IMR-90 (cell line): Measurements from ENCODE around the gene CDKN2C. TPM values are rescaled to one million over a fixed set of nuclear protein-coding genes. Genes with fewer than 3 reads are reported as not detected.

ENCODE experiments used
- ATAC-seq: fragments of 200-7000 bp; cut with Tn5 transposase; 2 replicates; pipeline ENCODE4 v1.9.1; 2020; ENCODE audit warnings: low read depth, mild to moderate bottlenecking, moderate library complexity
- BruUV-seq: library from RNA; stranded (reverse); fragments of 400-500 nt; replicated peaks from 2 replicates; lab custom pipeline; 2021; lab: Mats Ljungman, UMichigan
- CTCF ChIA-PET: fragments of 300-600 bp; formaldehyde crosslinking; extraction: SDS; loops from one replicate; lab custom pipeline; 2021; ENCODE audit warnings: antibody characterized with exemption; lab: Yijun Ruan, JAX
- POLR2A ChIA-PET: fragments of 300-600 bp; sonication (Branson Sonifier 250); formaldehyde crosslinking; loops from one replicate; lab custom pipeline; 2022; ENCODE audit warnings: antibody characterized with exemption; ENCODE audit not compliant: unreplicated experiment; lab: Charles Lee
- DNase-seq: peaks from one replicate; pipeline ENCODE4 v3.0.0; 2013
- H2AFZ ChIP-seq: replicated peaks from 2 replicates; pipeline ENCODE3; 2013; ENCODE audit warnings: low read length, mild to moderate bottlenecking; ENCODE audit not compliant: poor library complexity
- H2AK5ac ChIP-seq: 2 replicates; pipeline ENCODE4 v1.6.1; 2013; ENCODE audit warnings: low read depth, low read length, inconsistent platforms
- H2AK9ac ChIP-seq: replicated peaks from 2 replicates; pipeline ENCODE3; 2013; ENCODE audit warnings: mild to moderate bottlenecking, low read depth, low read length, moderate library complexity; ENCODE audit not compliant: poor library complexity
- H2BK120ac ChIP-seq: 2 replicates; pipeline ENCODE4 v1.6.1; 2013; ENCODE audit warnings: low read depth, low read length, inconsistent platforms
- H2BK15ac ChIP-seq: 3 replicates; pipeline ENCODE4 v1.6.1; 2013; ENCODE audit warnings: low read depth, low read length, inconsistent platforms
- H2BK20ac ChIP-seq: 2 replicates; pipeline ENCODE4 v1.6.1; 2013; ENCODE audit warnings: low read depth, mild to moderate bottlenecking, inconsistent platforms, low read length, moderate library complexity
- H2BK5ac ChIP-seq: 2 replicates; pipeline ENCODE4 v1.6.1; 2013; ENCODE audit warnings: mild to moderate bottlenecking, low read depth, low read length, inconsistent platforms; ENCODE audit not compliant: poor library complexity, severe bottlenecking
- H3K14ac ChIP-seq: replicated peaks from 2 replicates; pipeline ENCODE4 v1.6.1; 2013; ENCODE audit warnings: low read depth, low read length, inconsistent platforms
- H3K18ac ChIP-seq: 2 replicates; pipeline ENCODE4 v1.6.1; 2013; ENCODE audit warnings: low read depth, low read length, control low read depth
- H3K23ac ChIP-seq: 2 replicates; pipeline ENCODE4 v1.6.1; 2013; ENCODE audit warnings: low read depth, low read length, inconsistent platforms
- H3K27ac ChIP-seq: 2 replicates; pipeline ENCODE4 v1.5.1; 2013; ENCODE audit warnings: mild to moderate bottlenecking, control low read depth, low read length; ENCODE audit not compliant: insufficient read depth
- H3K27me3 ChIP-seq: 2 replicates; pipeline ENCODE4 v1.6.1; 2013; ENCODE audit warnings: low read length; ENCODE audit not compliant: control insufficient read depth, insufficient read depth
- H3K36me3 ChIP-seq: 2 replicates; pipeline ENCODE4 v1.6.1; 2013; ENCODE audit warnings: low read length, mixed read lengths; ENCODE audit not compliant: control insufficient read depth, insufficient read depth
- H3K4ac ChIP-seq: 2 replicates; pipeline ENCODE4 v1.6.1; 2013; ENCODE audit warnings: low read depth, low read length, inconsistent platforms
- H3K4me1 ChIP-seq: 2 replicates; pipeline ENCODE4 v1.6.1; 2013; ENCODE audit warnings: low read length, mixed read lengths; ENCODE audit not compliant: control insufficient read depth, insufficient read depth
- H3K4me2 ChIP-seq: 2 replicates; pipeline ENCODE4 v1.6.1; 2013; ENCODE audit warnings: low read depth, mild to moderate bottlenecking, control low read depth, low read length, moderate library complexity
- H3K4me3 ChIP-seq: 2 replicates; pipeline ENCODE4 v1.5.1; 2013; ENCODE audit warnings: low read depth, mild to moderate bottlenecking, control low read depth, low read length, moderate library complexity; ENCODE audit not compliant: insufficient read depth
- H3K56ac ChIP-seq: 2 replicates; pipeline ENCODE4 v1.6.1; 2013; ENCODE audit warnings: low read length, inconsistent platforms; ENCODE audit not compliant: insufficient read depth; ENCODE audit errors: extremely low read depth
- H3K79me1 ChIP-seq, 2 experiments: 2 replicates each; pipeline ENCODE4 v1.6.1; 2013; ENCODE audit warnings: low read length in 2 of 2, inconsistent platforms in 1 of 2, low read depth in 1 of 2
- H3K9ac ChIP-seq: 2 replicates; pipeline ENCODE4 v1.6.1; 2013; ENCODE audit warnings: low read depth, low read length, control low read depth
- H3K9me1 ChIP-seq: 2 replicates; pipeline ENCODE4 v1.6.1; 2013; ENCODE audit warnings: low read length, inconsistent platforms; ENCODE audit not compliant: insufficient read depth
- H3K9me3 ChIP-seq: 2 replicates; pipeline ENCODE4 v1.6.1; 2013; ENCODE audit warnings: low read length; ENCODE audit not compliant: control insufficient read depth, insufficient read depth
- H4K20me1 ChIP-seq: 2 replicates; pipeline ENCODE4 v1.6.1; 2013; ENCODE audit warnings: low read length, inconsistent platforms; ENCODE audit not compliant: insufficient read depth
- H4K5ac ChIP-seq: 2 replicates; pipeline ENCODE4 v1.6.1; 2013; ENCODE audit warnings: mild to moderate bottlenecking, low read depth, low read length, control low read depth
- H4K8ac ChIP-seq, 2 experiments: 2 replicates each; pipeline ENCODE4 v1.6.1; 2013; ENCODE audit warnings: low read depth in 2 of 2, low read length in 2 of 2, control low read depth in 1 of 2, inconsistent platforms in 1 of 2
- H4K91ac ChIP-seq: 2 replicates; pipeline ENCODE4 v1.6.1; 2013; ENCODE audit warnings: low read depth, low read length, inconsistent platforms; ENCODE audit not compliant: insufficient read depth
- FOS ChIP-seq: fragments of 150-350 bp; IDR thresholded peaks from 2 replicates; pipeline ENCODE4 v1.6.1; 2016; ENCODE audit warnings: low read depth, low read length
- MAZ ChIP-seq: IDR thresholded peaks from 2 replicates; pipeline ENCODE4 v1.6.1; 2012; ENCODE audit warnings: low read depth, mild to moderate bottlenecking, low read length, improper control_type of control experiment, moderate library complexity, borderline replicate concordance
- RFX5 ChIP-seq: IDR thresholded peaks from 2 replicates; pipeline ENCODE4 v1.8.0; 2012; ENCODE audit warnings: low read depth, mild to moderate bottlenecking, low read length, moderate library complexity
- WGBS, 2 experiments: methylation state at CpG; one replicate each; pipeline versions ENCODE4 v1.1.5 to v1.1.7; 2013; ENCODE audit warnings: missing lambda C conversion rate in 2 of 2; ENCODE audit not compliant: insufficient read length in 1 of 2; ENCODE audit errors: extremely low coverage in 2 of 2; 5-methylcytosine and 5-hydroxymethylcytosine counted together
- dilution Hi-C: fragments of 300-500 bp; cut with HindIII; formaldehyde crosslinking; loops from one replicate; pipeline ENCODE4 v1.14.3; 2018; ENCODE audit warnings: low sequenced_read_pairs; ENCODE audit not compliant: unreplicated experiment
- in situ Hi-C: fragments of 300-500 bp; cut with MboI; formaldehyde crosslinking; loops from 3 replicates; pipeline ENCODE4 v1.14.3; 2019; ENCODE audit warnings: low sequenced_read_pairs, inconsistent platforms, mixed read lengths
- intact Hi-C: fragments of 100-400 bp; cut with micrococcal nuclease; formaldehyde crosslinking; loops from 2 replicates; pipeline ENCODE4 v1.10.0; 2022
- polyA plus RNA-seq, 3 experiments: library from polyadenylated mRNA; depleted of rRNA; stranded (reverse); fragments of >200 nt; gene quantifications; 2 replicates each; pipeline ENCODE4 v1.2.3, GENCODE V29; 2012; ENCODE audit warnings: low replicate concordance in 1 of 3
- total RNA-seq: library from RNA; depleted of rRNA; stranded (reverse); fragments of >200 nt; gene quantifications from 2 replicates; pipeline ENCODE4 v1.2.3, GENCODE V29; 2012
- TF ChIP-seq, protein P1 (sequence below): conservative IDR thresholded peaks from 2 replicates; pipeline ENCODE4 v1.5.1; 2012; ENCODE audit warnings: mild to moderate bottlenecking, low read depth, low read length, improper control_type of control experiment

Gene CDKN2C
- total and polyA plus RNA-seq, 2 of the 4 experiments (the other 2 are of a cell fraction), result 14.3 to 15.5 TPM

GRCh38 chr1:50974618-50974935 lies 4.5 kb downstream of the CDKN2C start:
- no peaks in the 10 kb centered on the region for H3K9me3 ChIP-seq
- no peak overlapping the region for H3K9ac ChIP-seq
- H3K4me3 ChIP-seq, result no peak overlapping the region
- BruUV-seq, result no TSS peak
- no peak overlapping the region for H3K4me2 ChIP-seq
- in situ Hi-C loops (no loop called here), dilution Hi-C loops (no loop called here), intact Hi-C loops (loop anchor here (10.0 kb wide), 1 partner anchor 320 kb away; no protein-coding TSS in a partner anchor)
- no peak overlapping the region for H3K23ac ChIP-seq
- H2AFZ ChIP-seq, result no peak overlapping the region
- H3K4ac ChIP-seq, result no peak overlapping the region
- WGBS, 2 experiments, result no CpG with 5 or more reads among the region's 1 CpG
- H2AK5ac ChIP-seq, result no peak overlapping the region
- H2BK20ac ChIP-seq, result no peak overlapping the region
- DNase-seq (no peak), ATAC-seq (no peak)
- ChIA-PET POLR2A (no interaction called here), CTCF (no interaction called here)
- no peak overlapping the region for H3K27ac ChIP-seq
- no peak overlapping the region for H4K91ac ChIP-seq
- TF ChIP-seq RFX5 (no peak), FOS (no peak), MAZ (no peak)
- TF ChIP-seq, protein P1, sequence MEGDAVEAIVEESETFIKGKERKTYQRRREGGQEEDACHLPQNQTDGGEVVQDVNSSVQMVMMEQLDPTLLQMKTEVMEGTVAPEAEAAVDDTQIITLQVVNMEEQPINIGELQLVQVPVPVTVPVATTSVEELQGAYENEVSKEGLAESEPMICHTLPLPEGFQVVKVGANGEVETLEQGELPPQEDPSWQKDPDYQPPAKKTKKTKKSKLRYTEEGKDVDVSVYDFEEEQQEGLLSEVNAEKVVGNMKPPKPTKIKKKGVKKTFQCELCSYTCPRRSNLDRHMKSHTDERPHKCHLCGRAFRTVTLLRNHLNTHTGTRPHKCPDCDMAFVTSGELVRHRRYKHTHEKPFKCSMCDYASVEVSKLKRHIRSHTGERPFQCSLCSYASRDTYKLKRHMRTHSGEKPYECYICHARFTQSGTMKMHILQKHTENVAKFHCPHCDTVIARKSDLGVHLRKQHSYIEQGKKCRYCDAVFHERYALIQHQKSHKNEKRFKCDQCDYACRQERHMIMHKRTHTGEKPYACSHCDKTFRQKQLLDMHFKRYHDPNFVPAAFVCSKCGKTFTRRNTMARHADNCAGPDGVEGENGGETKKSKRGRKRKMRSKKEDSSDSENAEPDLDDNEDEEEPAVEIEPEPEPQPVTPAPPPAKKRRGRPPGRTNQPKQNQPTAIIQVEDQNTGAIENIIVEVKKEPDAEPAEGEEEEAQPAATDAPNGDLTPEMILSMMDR, result no peak
- no peak overlapping the region for H4K5ac ChIP-seq
- H4K8ac ChIP-seq, result no peak overlapping the region
- H3K56ac ChIP-seq, result no peak overlapping the region
- H2AK9ac ChIP-seq, result no peak overlapping the region
- H2BK5ac ChIP-seq, result no peak overlapping the region
- peaks cover 6% of the 10 kb centered on the region; the same call in 1 of the 2 replicates for H3K4me1 ChIP-seq
- H3K18ac ChIP-seq, result no peak overlapping the region
- peaks cover 2% of the 10 kb centered on the region; the same call in 1 of the 2 replicates for H3K9me1 ChIP-seq
- H2BK15ac ChIP-seq, result no peak overlapping the region
- H3K79me1 ChIP-seq, result peaks cover 3 to 26% of the 10 kb centered on the region in 2 experiments; a peak in 3 of 4 replicates
- H3K27me3 ChIP-seq, result no peaks in the 10 kb centered on the region
- H3K36me3 ChIP-seq, result no peaks in the 10 kb centered on the region; the same call in 1 of the 2 replicates
- no peak overlapping the region for H3K14ac ChIP-seq
- no peak overlapping the region for H2BK120ac ChIP-seq
- no peaks in the 10 kb centered on the region; the same call in 1 of the 2 replicates for H4K20me1 ChIP-seq
